Measurements from ENCODE around the gene EXOC3L4.

Gene EXOC3L4

DNA sequence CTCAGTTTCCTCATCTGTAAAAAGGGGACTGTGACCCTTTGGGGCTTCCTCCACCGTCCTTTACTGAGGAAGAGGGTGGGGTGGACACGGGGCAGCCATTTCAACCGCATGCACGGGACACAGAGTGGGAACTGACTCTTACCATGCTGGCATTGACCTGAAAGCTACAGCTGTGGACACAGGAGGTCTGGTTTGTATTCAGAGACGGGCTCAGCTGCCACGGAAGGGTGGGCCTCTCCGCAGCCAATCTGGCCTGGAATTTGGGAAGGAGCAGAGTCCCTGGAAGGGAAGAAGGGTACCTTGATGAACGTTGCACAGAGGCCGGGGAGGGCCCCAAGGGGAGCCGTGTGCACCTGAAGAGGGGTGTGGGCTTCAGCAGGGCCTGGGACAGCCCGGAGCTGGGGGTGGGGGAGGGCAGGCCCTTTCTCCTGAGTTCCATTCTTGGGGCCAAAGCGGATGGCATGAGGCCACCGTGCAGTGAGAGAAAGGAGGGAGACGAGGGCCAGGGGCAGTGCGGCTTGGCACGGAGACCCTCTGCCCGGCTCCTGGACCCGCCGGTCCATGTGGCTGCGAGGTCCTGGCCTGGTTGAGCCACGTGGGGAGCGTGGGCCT, 43.3 kb downstream of the EXOC3L4 start:
- TF ChIP-seq, protein P1, sequence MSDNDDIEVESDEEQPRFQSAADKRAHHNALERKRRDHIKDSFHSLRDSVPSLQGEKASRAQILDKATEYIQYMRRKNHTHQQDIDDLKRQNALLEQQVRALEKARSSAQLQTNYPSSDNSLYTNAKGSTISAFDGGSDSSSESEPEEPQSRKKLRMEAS (IDR thresholded peaks at IDR 0.05; ENCODE audit: low read depth, low read length), result no peak
- TF ChIP-seq POLR2A (IDR thresholded peaks at IDR 0.05; ENCODE audit: extremely low read depth, insufficient read length) (no peak), MYC (IDR thresholded peaks at IDR 0.05; ENCODE audit: low read depth, low read length) (no peak)
- TF ChIP-seq, protein P2, sequence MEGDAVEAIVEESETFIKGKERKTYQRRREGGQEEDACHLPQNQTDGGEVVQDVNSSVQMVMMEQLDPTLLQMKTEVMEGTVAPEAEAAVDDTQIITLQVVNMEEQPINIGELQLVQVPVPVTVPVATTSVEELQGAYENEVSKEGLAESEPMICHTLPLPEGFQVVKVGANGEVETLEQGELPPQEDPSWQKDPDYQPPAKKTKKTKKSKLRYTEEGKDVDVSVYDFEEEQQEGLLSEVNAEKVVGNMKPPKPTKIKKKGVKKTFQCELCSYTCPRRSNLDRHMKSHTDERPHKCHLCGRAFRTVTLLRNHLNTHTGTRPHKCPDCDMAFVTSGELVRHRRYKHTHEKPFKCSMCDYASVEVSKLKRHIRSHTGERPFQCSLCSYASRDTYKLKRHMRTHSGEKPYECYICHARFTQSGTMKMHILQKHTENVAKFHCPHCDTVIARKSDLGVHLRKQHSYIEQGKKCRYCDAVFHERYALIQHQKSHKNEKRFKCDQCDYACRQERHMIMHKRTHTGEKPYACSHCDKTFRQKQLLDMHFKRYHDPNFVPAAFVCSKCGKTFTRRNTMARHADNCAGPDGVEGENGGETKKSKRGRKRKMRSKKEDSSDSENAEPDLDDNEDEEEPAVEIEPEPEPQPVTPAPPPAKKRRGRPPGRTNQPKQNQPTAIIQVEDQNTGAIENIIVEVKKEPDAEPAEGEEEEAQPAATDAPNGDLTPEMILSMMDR (IDR thresholded peaks at IDR 0.05; ENCODE audit: low read depth, low read length), result no peak
- no peak overlapping the region for H3K4me3 ChIP-seq (ENCODE audit: low read depth, low read length)
- no peak for DNase-seq (ENCODE audit: low read depth)

DNA sequence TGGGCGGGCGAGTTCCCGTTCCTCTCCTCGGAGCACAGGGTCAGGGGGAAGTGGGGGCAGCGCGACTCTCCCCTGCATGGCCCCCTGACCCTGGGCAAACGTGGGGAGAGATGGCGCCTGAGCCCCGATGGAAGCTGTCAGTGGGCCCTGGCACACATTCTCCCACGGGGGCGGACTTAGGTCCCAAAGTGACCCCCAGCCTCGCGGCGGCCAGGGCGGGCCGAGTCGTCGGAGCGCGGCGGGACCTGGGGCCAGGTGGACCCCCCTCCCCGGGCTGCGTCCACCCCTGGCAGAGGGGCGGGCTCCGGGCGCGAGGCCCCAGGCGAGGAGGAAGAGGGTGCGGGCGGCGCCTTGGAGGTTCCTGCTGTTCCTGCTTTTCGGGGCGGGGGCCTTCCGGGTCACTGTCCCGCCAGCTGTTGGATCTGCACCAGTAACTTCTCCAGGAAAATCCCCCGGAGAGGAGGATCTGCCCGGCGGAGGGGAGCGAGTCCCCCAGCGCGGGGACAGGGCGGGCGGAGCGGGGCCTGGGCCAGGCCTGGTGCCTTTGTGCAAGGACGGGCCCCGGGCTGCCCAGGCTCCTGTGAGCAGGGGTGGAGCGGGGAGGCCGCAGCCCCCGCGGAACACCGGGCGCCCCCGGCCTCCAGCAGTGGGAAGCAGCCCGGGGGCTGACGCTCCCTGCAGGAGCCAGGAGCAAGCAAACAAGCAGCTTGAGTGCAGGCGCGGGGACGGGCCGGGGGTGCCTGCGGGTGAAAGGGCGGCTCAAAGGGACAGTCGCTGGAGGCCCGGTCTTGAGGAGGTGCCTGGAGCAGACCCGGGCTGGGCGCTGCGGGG, 44.0 kb downstream of the EXOC3L4 start:
- TF ChIP-seq, protein P1 (IDR thresholded peaks at IDR 0.05; ENCODE audit: low read depth, low read length), result no peak
- TF ChIP-seq POLR2A (IDR thresholded peaks at IDR 0.05; ENCODE audit: extremely low read depth, insufficient read length), result no peak
- TF ChIP-seq MYC (IDR thresholded peaks at IDR 0.05; ENCODE audit: low read depth, low read length), result no peak
- TF ChIP-seq, protein P2 (IDR thresholded peaks at IDR 0.05; ENCODE audit: low read depth, low read length), result no peak
- no peak overlapping the region for H3K4me3 ChIP-seq (ENCODE audit: low read depth, low read length)
- no peak for DNase-seq (ENCODE audit: low read depth)

DNA sequence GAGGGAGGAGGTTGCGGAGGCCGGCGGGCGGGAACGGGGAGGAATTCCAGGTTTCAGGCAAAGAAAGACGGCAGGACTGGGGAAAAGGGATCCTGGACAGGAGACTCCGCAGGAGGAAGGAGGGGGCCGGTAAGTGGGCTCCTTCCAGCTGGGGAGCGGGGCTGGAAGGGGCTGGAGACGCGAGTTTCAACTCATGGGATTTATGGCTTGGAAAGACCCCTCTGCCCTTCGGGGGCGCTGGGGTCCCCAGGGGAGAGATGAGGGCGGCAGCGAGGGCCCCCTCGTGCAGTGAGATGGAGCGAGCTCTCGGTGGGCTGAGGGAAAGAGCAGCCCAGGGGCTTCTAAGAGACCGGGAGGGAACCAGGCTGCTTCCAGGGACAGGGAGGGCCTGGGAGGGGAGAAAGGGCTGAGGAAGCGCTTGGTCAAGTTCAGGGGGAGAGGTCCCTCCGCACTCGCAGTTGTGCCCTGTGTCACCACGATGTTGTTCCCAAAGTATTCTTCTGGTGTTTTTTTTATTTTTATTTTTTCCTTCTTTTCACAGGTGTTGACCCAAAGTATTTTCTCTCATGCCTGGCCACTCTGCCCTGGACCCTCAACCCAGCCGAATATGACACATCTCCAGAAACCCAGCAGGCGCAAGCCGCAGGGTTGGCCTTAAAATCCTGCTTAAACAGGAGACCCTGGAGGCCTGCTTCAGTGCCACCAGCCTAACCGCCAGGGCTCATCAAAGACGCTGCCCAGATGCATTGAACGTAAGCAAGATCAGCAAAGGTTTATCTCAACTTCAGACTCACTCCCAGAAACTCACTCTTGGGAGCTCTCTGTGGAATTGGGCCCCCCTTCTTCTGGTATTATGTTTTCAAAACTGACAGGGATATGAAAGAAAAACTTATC, 44.9 kb downstream of the EXOC3L4 start:
- no peak overlapping the region for H3K4me3 ChIP-seq (ENCODE audit: low read depth, low read length)
- no peak for DNase-seq (ENCODE audit: low read depth)
- TF ChIP-seq MYC (IDR thresholded peaks at IDR 0.05; ENCODE audit: low read depth, low read length), result no peak
- TF ChIP-seq, protein P2 (IDR thresholded peaks at IDR 0.05; ENCODE audit: low read depth, low read length), result no peak

DNA sequence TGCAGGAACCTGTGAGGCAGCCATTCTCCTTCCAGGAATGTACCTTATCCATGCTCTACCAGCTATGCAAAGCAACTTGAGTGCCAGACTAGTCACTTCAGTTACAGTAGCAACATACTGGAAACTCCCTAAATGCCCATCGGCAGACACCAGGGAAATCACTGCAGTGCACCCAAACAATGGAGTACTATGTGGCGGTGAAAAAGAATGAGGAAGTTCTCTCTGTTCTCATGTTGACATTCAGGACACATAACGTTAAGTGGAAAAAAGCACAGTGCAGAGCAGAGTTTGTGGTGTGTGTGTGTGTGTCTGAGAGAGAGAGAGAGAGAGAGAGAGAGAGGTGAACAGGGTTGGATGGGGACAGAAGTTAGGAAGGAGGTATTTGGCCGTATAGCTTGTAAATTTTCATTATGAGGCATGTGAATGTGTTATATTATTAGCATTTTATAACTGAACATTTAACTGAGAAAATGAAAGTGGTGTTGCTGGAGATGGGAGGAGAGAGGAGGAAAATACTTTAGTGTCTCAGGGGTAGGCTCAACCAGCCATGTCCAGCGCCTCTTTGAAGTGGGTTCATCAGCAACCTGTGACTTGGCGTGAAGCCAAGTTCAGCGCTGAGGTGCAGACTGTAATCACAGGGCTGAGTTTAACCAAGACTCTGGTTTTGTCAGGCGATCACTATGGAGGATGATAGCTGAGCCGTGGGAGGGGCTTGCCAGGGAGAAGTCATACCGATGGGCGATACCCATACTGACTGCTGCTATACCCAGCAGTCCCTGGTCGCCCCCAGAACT, 46.0 kb downstream of the EXOC3L4 start:
- no peak for DNase-seq (ENCODE audit: low read depth)
- TF ChIP-seq, protein P1 (IDR thresholded peaks at IDR 0.05; ENCODE audit: low read depth, low read length), result no peak
- TF ChIP-seq POLR2A (IDR thresholded peaks at IDR 0.05; ENCODE audit: extremely low read depth, insufficient read length) (no peak), MYC (IDR thresholded peaks at IDR 0.05; ENCODE audit: low read depth, low read length) (no peak)
- TF ChIP-seq, protein P2 (IDR thresholded peaks at IDR 0.05; ENCODE audit: low read depth, low read length), result no peak
- no peak overlapping the region for H3K4me3 ChIP-seq (ENCODE audit: low read depth, low read length)

DNA sequence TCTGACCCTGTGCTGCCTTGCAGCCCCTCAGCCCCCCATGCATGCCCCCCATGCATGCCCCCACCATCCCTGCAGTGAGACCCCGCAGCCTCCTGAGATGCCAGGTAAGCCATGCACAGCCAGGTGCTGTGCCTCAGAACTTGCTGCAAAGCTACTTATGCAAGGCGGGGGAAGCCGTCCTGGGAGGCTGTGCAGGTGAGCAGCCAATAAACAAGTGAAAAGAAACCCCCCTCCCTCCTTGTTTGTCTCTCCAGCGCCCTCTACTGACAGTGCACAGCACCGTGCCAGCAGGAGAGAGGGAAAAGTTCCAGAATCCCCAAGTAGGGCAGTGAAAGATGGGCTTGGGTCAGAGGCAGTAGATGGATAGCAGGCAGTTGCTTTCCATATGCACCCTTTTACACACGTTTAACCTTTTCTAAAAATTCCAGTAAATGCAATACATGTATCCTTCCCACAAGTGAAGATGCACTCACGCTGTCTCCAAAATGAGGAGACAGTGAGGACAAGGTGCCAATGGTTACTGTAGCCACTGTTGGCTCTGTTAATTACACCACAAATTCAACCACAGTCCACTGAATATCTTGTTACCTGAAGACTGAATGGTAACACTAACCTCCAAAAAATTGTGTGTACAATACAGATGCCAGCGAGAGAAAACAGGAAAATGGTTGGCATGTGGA, 46.7 kb downstream of the EXOC3L4 start:
- peak; percentile 65 for DNase-seq (ENCODE audit: low read depth)
- TF ChIP-seq MYC (IDR thresholded peaks at IDR 0.05; ENCODE audit: low read depth, low read length) (no peak), POLR2A (IDR thresholded peaks at IDR 0.05; ENCODE audit: extremely low read depth, insufficient read length) (no peak)
- TF ChIP-seq, protein P2 (IDR thresholded peaks at IDR 0.05; ENCODE audit: low read depth, low read length), result peak; percentile 86
- H3K4me3 ChIP-seq (ENCODE audit: low read depth, low read length), result no peak overlapping the region
